Nephron (organoid): Measurements from ENCODE around the gene PXT1.
"Not testable (repeated sequence)": the region's sequence is repeated elsewhere in the genome, so short reads cannot be mapped to it uniquely, and the experiment has no call there.

Experiments
- H3K27ac Mint-ChIP-seq, 3 experiments: 2 replicates each; pipeline ENCODE4 v1.8.0; 2020; ENCODE audit warnings: mixed read lengths in 3 of 3, mild to moderate bottlenecking in 2 of 3, moderate library complexity in 1 of 3
- H3K27me3 Mint-ChIP-seq: 2 replicates; pipeline ENCODE4 v1.8.0; 2021; ENCODE audit warnings: low read depth, mild to moderate bottlenecking, moderate library complexity, mixed read lengths
- H3K36me3 Mint-ChIP-seq: 2 replicates; pipeline ENCODE4 v1.8.0; 2020; ENCODE audit warnings: low read depth, mixed read lengths
- H3K4me1 Mint-ChIP-seq: 2 replicates; pipeline ENCODE4 v1.8.0; 2020; ENCODE audit warnings: mixed read lengths
- H3K4me3 Mint-ChIP-seq, 3 experiments: 2 replicates each; pipeline ENCODE4 v1.8.0; 2020; ENCODE audit warnings: mild to moderate bottlenecking in 3 of 3, mixed read lengths in 3 of 3, moderate library complexity in 2 of 3
- H3K9me3 Mint-ChIP-seq: 2 replicates; pipeline ENCODE4 v1.8.0; 2020; ENCODE audit warnings: mixed read lengths
- CTCF ChIP-seq, 3 experiments: fragments of 200-600 bp; sonication (generic); IDR thresholded peaks; one replicate each; pipeline ENCODE4 v1.5.0; 2021; ENCODE audit warnings: antibody characterized with exemption in 3 of 3; ENCODE audit not compliant: unreplicated experiment in 3 of 3

Gene PXT1

GRCh38 chr6:36419310-36419709 lies 23.3 kb downstream of the PXT1 start:
- Mint-ChIP-seq H3K36me3 (no peaks in the 10 kb centered on the region), H3K4me1 (peaks cover 16% of the 10 kb centered on the region), H3K27me3 (no peaks in the 10 kb centered on the region), H3K9me3 (no peaks in the 10 kb centered on the region), H3K4me3 (no peak overlapping the region), H3K27ac (no peak overlapping the region)
- no peak for TF ChIP-seq CTCF (IDR thresholded peaks at IDR 0.05; ENCODE audit: unreplicated experiment in 3 of 3)

- Mint-ChIP-seq H3K4me3 (no peak overlapping the region), H3K36me3 (no peaks in the 10 kb centered on the region), H3K27ac (no peak overlapping the region), H3K4me1 (peaks cover 12% of the 10 kb centered on the region), H3K27me3 (peaks cover 4% of the 10 kb centered on the region), H3K9me3 (no peaks in the 10 kb centered on the region)
- TF ChIP-seq CTCF (IDR thresholded peaks at IDR 0.05; ENCODE audit: unreplicated experiment in 3 of 3) = no peak
Observed at GRCh38 chr6:36418558-36418957, 24.1 kb downstream of the PXT1 start.

- Mint-ChIP-seq H3K27me3 (peaks cover 12% of the 10 kb centered on the region), H3K4me1 (no peaks in the 10 kb centered on the region), H3K9me3 (peaks cover 4% of the 10 kb centered on the region), H3K36me3 (no peaks in the 10 kb centered on the region), H3K4me3 (no peak overlapping the region), H3K27ac (no peak overlapping the region)
- TF ChIP-seq CTCF (IDR thresholded peaks at IDR 0.05; ENCODE audit: unreplicated experiment in 3 of 3) = no peak
Observed at GRCh38 chr6:36414481-36414880, 28.2 kb downstream of the PXT1 start.

GRCh38 chr6:36413489-36414480 lies 28.9 kb downstream of the PXT1 start:
- Mint-ChIP-seq H3K27ac (no peak overlapping the region), H3K27me3 (peaks cover 12% of the 10 kb centered on the region), H3K4me3 (no peak overlapping the region), H3K4me1 (no peaks in the 10 kb centered on the region), H3K36me3 (no peaks in the 10 kb centered on the region), H3K9me3 (peaks cover 4% of the 10 kb centered on the region)
- TF ChIP-seq CTCF (IDR thresholded peaks at IDR 0.05; ENCODE audit: unreplicated experiment in 3 of 3) = no peak

GRCh38 chr6:36409718-36410117 lies 32.9 kb downstream of the PXT1 start:
- H3K4me3 Mint-ChIP-seq, H3K36me3 Mint-ChIP-seq, H3K27ac Mint-ChIP-seq, H3K9me3 Mint-ChIP-seq, H3K4me1 Mint-ChIP-seq: not testable (repeated sequence)
- peaks cover 12% of the 10 kb centered on the region for H3K27me3 Mint-ChIP-seq

GRCh38 chr6:36404164-36404563 lies 38.5 kb downstream of the PXT1 start:
- H3K4me1 Mint-ChIP-seq = no peaks in the 10 kb centered on the region
- no peak for TF ChIP-seq CTCF (IDR thresholded peaks at IDR 0.05; ENCODE audit: unreplicated experiment in 3 of 3)
- H3K27ac Mint-ChIP-seq = no peak overlapping the region
- H3K27me3 Mint-ChIP-seq = peaks cover 4% of the 10 kb centered on the region
- H3K9me3 Mint-ChIP-seq = peaks cover 8% of the 10 kb centered on the region
- H3K36me3 Mint-ChIP-seq = no peaks in the 10 kb centered on the region
- no peak overlapping the region for H3K4me3 Mint-ChIP-seq
